Fibroblast of villous mesenchyme (primary cell): Measurements from ENCODE around the gene PRKG1. TPM values are rescaled to one million over a fixed set of nuclear protein-coding genes. Genes with fewer than 3 reads are reported as not detected.
A peak's percentile ranks its signal among the peaks of the same experiment; 100 is the strongest.
"Not testable (repeated sequence)": the region's sequence is repeated elsewhere in the genome, so short reads cannot be mapped to it uniquely, and the experiment has no call there.

Experiments
- DNase-seq: peaks from one replicate; pipeline ENCODE4 v3.0.0-alpha.2; 2010; ENCODE audit warnings: low read depth
- H3K4me3 ChIP-seq: 2 replicates; pipeline ENCODE4 v1.5.1; 2011; ENCODE audit warnings: low read depth, mild to moderate bottlenecking, low read length
- total RNA-seq: library from RNA; depleted of rRNA; stranded (reverse); fragments of >200 nt; gene quantifications from 2 replicates; pipeline ENCODE4 v1.2.3, GENCODE V29; 2012
- TF ChIP-seq, protein P1 (sequence below): IDR thresholded peaks from 2 replicates; pipeline ENCODE4 v1.5.1; 2012; ENCODE audit warnings: low read depth, mild to moderate bottlenecking, low read length; ENCODE audit not compliant: insufficient read depth

Gene PRKG1
- total RNA-seq, 1 donor: 19.0 TPM

- TF ChIP-seq, protein P1, sequence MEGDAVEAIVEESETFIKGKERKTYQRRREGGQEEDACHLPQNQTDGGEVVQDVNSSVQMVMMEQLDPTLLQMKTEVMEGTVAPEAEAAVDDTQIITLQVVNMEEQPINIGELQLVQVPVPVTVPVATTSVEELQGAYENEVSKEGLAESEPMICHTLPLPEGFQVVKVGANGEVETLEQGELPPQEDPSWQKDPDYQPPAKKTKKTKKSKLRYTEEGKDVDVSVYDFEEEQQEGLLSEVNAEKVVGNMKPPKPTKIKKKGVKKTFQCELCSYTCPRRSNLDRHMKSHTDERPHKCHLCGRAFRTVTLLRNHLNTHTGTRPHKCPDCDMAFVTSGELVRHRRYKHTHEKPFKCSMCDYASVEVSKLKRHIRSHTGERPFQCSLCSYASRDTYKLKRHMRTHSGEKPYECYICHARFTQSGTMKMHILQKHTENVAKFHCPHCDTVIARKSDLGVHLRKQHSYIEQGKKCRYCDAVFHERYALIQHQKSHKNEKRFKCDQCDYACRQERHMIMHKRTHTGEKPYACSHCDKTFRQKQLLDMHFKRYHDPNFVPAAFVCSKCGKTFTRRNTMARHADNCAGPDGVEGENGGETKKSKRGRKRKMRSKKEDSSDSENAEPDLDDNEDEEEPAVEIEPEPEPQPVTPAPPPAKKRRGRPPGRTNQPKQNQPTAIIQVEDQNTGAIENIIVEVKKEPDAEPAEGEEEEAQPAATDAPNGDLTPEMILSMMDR: no peak
- peak; percentile 11 for DNase-seq
- no peak overlapping the region for H3K4me3 ChIP-seq
Measured at GRCh38 chr10:51269821-51270220, 195.5 kb downstream of the PRKG1 start.

GRCh38 chr10:51270936-51271530 lies 196.7 kb downstream of the PRKG1 start:
- TF ChIP-seq, protein P1: no peak
- DNase-seq: no peak
- no peak overlapping the region for H3K4me3 ChIP-seq

DNA sequence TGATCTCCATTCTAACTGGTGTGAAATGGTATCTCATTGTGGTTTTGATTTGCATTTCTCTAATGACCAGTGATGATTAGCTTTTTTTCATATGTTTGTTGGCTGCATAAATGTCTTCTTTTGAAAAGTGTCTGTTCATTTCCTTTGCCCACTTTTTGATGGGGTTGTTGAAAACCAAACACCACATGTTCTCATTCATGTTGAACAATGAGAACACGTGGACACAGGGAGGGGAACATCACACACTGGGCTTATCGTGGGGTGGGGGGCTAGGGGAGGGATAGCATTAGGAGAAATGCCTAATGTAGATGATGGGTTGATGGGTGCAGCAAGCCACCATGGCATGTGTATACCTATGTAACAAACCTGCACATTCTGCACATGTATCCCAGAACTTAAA lies 197.8 kb downstream of the PRKG1 start:
- H3K4me3 ChIP-seq, DNase-seq: not testable (repeated sequence)

GRCh38 chr10:51272555-51272954 lies 198.3 kb downstream of the PRKG1 start:
- H3K4me3 ChIP-seq: no peak overlapping the region

DNA sequence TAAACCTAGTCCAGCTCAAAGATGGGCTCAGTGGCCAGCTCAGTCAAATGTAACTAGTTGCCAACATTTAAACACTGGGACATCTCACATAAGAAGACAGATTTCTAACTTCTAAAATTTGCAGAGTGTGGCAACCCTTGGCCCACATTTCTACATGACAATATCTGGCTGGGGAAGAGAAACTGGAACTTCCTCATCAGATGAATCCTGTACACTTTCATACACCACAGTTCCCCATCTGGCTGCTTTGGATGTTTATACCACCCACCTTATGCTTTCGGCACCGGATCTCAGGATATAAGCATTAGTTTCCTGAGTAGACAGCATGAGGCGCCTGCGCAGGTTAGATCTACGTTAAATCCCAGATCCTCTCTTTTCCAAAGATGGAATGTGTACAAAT lies 199.3 kb downstream of the PRKG1 start:
- TF ChIP-seq, protein P1: no peak
- no peak overlapping the region for H3K4me3 ChIP-seq
- no peak for DNase-seq

More at GRCh38 chr10:51272555-51272954, 198.3 kb downstream of the PRKG1 start:
- DNase-seq: no peak
- TF ChIP-seq, protein P1: no peak

GRCh38 chr10:51276097-51276496 lies 201.8 kb downstream of the PRKG1 start:
- not testable (repeated sequence) for H3K4me3 ChIP-seq, DNase-seq

DNA sequence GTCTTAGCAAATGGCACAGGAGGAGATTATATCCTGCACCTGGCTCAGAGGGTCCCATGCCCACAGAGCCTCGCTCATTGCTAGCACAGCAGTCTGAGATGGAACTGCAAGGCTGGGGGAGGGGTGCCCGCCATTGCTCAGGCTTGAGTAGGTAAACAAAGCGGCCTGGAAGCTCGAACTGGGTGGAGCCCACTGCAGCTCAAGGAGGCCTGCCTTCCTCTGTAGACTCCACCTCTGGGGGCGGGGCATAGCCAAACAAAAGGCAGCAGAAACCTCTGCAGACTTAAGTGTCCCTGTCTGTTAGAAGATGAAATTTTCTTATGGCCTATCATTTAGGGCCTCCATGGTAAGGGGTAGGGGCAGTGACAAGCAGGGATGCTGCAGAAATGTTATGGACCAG lies 207.1 kb downstream of the PRKG1 start:
- not testable (repeated sequence) for H3K4me3 ChIP-seq, DNase-seq

DNA sequence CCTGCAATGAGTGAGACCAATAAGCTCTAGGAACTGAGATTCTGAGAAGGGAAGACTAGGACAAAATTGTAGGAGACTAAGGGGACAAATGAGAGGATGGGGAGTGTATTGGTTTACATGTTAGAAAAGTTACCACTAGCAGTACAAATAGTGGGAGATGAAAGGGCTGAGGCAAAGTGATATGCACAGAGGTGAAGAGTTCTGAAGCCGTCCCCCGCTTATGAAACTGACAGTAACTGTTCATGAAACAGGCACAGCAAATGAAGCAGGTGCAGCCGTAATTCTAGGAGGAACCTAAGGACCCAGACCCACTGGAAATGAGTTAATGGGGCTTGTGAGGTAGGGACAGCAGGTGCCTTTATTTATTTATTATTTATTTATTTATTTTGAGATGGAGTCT lies 211.3 kb downstream of the PRKG1 start:
- H3K4me3 ChIP-seq: no peak overlapping the region
- TF ChIP-seq, protein P1: no peak
- no peak for DNase-seq

GRCh38 chr10:51288511-51288910 lies 214.2 kb downstream of the PRKG1 start:
- TF ChIP-seq, protein P1: no peak
- H3K4me3 ChIP-seq: no peak overlapping the region
- DNase-seq: no peak
